ENCODE results near the gene CIAPIN1.

The CIAPIN1 gene

DNA sequence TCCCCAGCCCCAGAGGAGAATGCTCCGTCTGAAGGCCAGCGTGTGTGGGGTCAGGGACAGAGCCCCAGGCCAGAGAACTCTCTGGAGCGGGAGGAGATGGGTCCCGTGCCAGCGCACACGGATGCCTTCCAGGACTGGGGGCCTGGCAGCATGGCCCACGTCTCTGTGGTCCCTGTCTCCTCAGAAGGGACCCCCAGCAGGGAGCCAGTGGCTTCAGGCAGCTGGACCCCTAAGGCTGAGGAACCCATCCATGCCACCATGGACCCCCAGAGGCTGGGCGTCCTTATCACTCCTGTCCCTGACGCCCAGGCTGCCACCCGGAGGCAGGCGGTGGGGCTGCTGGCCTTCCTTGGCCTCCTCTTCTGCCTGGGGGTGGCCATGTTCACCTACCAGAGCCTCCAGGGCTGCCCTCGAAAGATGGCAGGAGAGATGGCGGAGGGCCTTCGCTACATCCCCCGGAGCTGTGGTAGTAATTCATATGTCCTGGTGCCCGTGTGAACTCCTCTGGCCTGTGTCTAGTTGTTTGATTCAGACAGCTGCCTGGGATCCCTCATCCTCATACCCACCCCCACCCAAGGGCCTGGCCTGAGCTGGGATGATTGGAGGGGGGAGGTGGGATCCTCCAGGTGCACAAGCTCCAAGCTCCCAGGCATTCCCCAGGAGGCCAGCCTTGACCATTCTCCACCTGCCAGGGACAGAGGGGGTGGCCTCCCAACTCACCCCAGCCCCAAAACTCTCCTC, 64.5 kb downstream of the CIAPIN1 start:
- DNase-seq (ENCODE audit: low spot score), result no peak

DNA sequence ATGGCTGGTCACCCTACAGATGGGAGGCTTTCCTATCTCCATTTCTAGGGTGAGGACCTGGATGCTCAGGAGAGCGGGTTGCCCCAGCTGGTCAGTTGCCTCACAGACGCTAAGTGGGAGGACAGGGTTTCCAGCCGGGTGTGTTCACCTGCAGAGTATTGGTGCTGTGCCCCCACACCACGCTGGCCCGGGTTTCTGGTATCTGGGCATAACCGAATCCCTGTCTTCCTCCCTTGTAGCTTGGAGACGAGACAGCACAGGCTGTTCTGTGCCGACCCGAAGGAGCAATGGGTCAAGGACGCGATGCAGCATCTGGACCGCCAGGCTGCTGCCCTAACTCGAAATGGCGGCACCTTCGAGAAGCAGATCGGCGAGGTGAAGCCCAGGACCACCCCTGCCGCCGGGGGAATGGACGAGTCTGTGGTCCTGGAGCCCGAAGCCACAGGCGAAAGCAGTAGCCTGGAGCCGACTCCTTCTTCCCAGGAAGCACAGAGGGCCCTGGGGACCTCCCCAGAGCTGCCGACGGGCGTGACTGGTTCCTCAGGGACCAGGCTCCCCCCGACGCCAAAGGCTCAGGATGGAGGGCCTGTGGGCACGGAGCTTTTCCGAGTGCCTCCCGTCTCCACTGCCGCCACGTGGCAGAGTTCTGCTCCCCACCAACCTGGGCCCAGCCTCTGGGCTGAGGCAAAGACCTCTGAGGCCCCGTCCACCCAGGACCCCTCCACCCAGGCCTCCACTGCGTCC, 65.2 kb downstream of the CIAPIN1 start:
- DNase-seq (ENCODE audit: low spot score), result no peak

- no peak for DNase-seq (ENCODE audit: low spot score)
Observed at GRCh38 chr16:57380671-57381462, 66.3 kb downstream of the CIAPIN1 start.

DNA sequence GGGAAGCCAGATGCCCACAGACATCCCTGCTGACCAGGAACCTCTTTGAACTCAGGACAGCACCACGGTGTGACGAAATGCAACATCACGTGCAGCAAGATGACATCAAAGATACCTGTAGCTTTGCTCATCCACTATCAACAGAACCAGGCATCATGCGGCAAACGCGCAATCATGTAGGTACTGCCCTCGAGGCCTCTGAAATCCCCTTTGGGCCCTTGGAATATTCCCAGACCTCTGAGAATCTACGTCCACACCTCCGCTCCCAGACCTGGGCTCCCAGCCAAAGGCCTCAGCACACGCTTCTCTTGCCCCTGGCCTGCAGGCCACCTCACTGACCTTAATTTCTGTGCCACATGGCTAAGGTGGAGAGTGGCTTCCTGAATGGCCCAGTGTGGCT, 67.6 kb downstream of the CIAPIN1 start:
- no peak for DNase-seq (ENCODE audit: low spot score)

Data from CD4-positive, alpha-beta T cell treated with Interleukin-2 at 100 ng/mL for 4 hours (primary cell).